Liver (tissue), 3 donors: ENCODE results near the gene RPS6KB1.

Source experiments
- CTCF ChIP-seq: fragments of 150-350 bp; IDR thresholded peaks from 2 replicates; pipeline ENCODE4 v1.5.1; 2017; ENCODE audit warnings: improper control_type of control experiment, low read depth, low read length; ENCODE audit not compliant: missing input control
- EGR1 ChIP-seq, 2 donors: IDR thresholded peaks; 2 replicates each; pipeline ENCODE4 v1.6.1; 2016 to 2018; ENCODE audit warnings: antibody characterized with exemption in 2 of 2, low read depth in 2 of 2
- GABPA ChIP-seq, 2 donors: IDR thresholded peaks in 1 of 2; conservative IDR thresholded peaks in 1 of 2; 2 replicates each; pipeline ENCODE4 v1.6.1; 2016; ENCODE audit warnings: antibody characterized with exemption in 2 of 2, mild to moderate bottlenecking in 1 of 2, moderate library complexity in 1 of 2
- JUND ChIP-seq, 2 donors: IDR thresholded peaks; 2 replicates each; pipeline ENCODE4 v1.6.1; 2016; ENCODE audit warnings: antibody characterized with exemption in 2 of 2
- NR2F2 ChIP-seq: IDR thresholded peaks from 2 replicates; pipeline ENCODE4 v1.6.1; 2016; ENCODE audit warnings: antibody characterized with exemption
- REST ChIP-seq: IDR thresholded peaks from 2 replicates; pipeline ENCODE4 v1.6.1; 2016; ENCODE audit warnings: antibody characterized with exemption, mild to moderate bottlenecking
- TAF1 ChIP-seq: conservative IDR thresholded peaks from 2 replicates; pipeline ENCODE4 v1.6.1; 2016; ENCODE audit warnings: antibody characterized with exemption, mild to moderate bottlenecking
- YY1 ChIP-seq: IDR thresholded peaks from 2 replicates; pipeline ENCODE4 v1.6.1; 2016; ENCODE audit warnings: antibody characterized with exemption, mild to moderate bottlenecking
- TF ChIP-seq, protein P1 (sequence below): IDR thresholded peaks from 2 replicates; pipeline ENCODE4 v1.6.1; 2016; ENCODE audit warnings: antibody characterized with exemption
- TF ChIP-seq, protein P2 (sequence below): IDR thresholded peaks from 2 replicates; pipeline ENCODE4 v1.6.1; 2016; ENCODE audit warnings: antibody characterized with exemption
- donor health status: healthy.
- donor health status: healthy.

DNA sequence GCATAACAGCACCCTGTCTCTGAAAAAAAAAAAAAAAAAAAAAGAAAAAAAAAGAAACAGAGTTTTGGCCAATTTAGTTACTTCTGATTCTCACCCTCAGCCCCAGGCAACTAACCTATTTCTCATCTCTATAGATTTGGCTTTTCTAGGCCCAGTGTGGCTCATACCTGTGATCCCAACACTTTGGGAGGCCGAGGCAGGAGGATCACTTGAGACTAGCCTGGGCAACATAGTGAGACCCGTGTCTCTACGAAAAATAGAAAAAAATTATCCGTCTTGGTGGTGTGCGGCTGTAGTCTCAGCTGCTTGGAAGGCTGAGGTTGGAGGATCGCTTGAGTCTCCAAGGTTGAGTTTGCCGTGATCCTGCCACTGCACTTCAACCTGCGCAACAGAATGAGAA, 8.7 kb downstream of the RPS6KB1 start:
- TF ChIP-seq YY1 = no peak
- no peak for TF ChIP-seq TAF1
- TF ChIP-seq CTCF = no peak
- no peak for TF ChIP-seq REST
- TF ChIP-seq, protein P1, sequence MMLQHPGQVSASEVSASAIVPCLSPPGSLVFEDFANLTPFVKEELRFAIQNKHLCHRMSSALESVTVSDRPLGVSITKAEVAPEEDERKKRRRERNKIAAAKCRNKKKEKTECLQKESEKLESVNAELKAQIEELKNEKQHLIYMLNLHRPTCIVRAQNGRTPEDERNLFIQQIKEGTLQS = no peak
- TF ChIP-seq EGR1 (IDR thresholded peaks at IDR 0.05; ENCODE audit: low read depth in 2 of 2) = no peak
- TF ChIP-seq JUND (IDR thresholded peaks at IDR 0.05) = no peak
- TF ChIP-seq, protein P2, sequence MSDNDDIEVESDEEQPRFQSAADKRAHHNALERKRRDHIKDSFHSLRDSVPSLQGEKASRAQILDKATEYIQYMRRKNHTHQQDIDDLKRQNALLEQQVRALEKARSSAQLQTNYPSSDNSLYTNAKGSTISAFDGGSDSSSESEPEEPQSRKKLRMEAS = no peak
- no peak for TF ChIP-seq GABPA (IDR thresholded peaks at IDR 0.05 in 1 of 2, conservative IDR thresholded peaks at IDR 0.05 in 1 of 2)
- TF ChIP-seq NR2F2 = no peak
